ENCODE results near the gene CAMK1D.
A peak's percentile ranks its signal among the peaks of the same experiment; 100 is the strongest.

The CAMK1D gene

DNA sequence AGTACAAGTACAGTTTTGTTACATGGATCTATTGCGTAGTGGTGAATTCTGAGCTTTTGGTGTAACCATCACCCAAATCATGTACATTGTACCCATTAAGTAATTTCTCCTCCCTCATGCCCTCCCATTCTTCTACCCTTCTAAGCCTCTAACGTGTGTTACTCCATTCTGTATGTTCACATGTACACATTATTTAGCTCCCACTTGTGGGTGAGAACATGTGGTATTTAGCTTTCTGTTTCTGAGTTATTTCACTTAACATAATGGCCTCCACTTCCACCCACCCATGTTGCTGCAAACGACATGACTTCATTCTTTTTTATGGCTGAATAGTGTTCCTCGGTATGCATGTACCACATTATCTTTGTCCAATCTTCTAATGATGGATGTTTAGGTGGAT, 251.3 kb downstream of the CAMK1D start:
- DNase-seq: no peak

DNA sequence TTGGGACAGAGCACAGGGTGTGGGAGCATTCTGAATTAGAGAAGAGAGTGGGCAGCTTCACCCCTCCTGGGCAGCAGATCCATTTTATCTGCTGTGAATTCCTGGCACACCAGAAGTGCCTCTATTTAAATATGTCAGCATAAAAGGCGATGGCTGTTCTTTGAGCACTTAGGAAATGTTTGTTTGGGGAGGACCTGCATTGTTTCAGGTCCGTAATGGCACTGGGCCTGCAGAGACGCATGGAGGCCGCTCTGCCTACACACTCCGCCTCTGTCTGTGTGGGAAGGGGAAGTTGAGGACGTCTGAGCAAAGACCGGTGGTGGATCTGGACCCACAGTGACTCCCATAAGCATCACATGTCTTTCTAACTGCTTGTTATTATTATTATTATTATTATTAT, 253.2 kb downstream of the CAMK1D start:
- peak; percentile 59 for DNase-seq

DNA sequence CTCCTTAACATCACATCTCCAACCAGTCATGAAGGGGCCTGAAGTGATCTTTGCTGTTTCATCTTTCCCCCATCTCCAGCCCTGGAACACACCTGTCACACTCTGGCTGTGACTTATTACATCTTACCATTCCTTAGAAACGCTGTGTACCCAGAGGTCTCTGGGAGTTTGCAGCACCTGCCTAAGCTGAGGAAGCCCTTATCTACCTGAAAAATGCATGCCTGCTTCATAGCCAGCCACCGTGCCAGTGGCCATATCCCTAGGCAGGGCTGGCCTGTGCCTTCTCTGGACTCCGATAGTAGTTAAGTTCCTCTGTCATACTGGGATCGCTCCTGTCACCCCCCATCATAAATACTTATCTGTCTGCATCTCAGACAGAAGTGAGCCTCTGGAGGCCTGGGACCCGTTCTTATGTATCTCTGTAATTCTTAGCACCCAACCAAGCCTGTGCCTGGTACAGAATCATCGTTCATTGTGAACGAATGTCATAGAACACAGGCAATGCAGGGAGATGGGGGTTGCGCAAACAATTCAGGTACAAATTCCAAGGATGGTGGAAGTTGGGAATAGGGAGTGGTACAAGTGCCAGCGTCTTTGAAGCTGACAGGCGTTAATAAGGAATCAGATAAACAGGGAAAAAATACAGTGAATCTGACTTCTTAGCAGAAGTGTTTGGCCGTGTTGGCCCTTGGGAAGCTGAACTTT, 254.6 kb downstream of the CAMK1D start:
- no peak for DNase-seq

DNA sequence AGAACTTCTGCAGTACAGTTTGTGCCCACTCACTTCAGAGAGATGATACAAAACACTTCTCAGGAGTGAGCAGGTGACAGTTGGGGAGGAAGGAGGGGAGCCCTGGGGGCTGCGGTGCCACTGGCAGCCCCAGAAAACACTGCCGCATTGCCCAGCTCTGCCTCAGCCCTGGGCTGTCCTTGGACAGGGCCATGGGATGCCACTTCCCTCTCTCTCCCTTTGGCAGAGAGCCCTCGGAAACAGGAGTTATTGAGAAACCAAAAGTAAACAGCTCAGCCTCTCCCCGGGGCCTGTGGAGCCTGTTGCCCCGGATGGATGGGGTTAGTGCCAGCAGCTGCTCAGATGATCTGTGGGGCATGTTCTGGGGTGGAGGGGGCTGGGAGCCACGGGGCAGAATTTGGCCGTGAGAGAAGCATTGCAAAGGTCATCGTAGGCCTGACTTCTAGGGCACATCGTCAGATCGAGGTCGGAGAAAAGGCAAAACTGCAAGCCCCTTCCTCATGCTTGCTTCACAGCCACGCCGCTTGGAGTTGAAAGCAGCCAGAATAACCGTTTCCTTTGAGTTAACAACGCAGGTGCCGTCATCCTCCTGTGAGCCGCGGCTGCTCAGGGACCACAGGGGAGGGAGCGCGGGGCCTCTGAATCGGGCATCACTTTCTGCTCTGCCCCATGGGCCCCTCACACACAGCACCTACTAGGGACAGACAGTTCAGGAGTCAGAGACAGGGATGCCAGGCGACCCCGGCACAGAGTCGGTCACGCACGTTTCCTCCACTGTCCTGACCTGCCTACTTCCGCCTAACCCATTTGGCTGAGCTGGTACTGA, 256.4 kb downstream of the CAMK1D start:
- DNase-seq: peak; percentile 79

DNA sequence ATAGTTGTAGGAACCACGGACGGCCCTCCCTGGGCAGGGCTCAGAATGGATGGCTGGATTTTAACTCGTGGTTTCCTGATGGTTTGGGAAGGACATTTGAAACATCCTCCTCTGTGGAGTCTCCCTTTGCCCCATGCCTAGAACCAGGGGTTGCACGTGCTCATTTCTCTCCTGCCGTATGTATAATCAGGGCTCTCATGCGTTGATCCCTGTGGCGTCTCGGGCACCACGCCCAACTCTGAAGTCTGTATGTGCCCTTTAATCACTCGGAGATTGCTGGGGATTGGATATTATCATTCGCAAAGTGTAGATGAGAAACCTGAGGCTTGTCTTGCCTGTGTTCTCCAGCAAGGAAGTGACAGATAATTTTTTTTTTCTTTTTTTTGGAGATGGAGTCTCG, 257.1 kb downstream of the CAMK1D start:
- DNase-seq: no peak

DNA sequence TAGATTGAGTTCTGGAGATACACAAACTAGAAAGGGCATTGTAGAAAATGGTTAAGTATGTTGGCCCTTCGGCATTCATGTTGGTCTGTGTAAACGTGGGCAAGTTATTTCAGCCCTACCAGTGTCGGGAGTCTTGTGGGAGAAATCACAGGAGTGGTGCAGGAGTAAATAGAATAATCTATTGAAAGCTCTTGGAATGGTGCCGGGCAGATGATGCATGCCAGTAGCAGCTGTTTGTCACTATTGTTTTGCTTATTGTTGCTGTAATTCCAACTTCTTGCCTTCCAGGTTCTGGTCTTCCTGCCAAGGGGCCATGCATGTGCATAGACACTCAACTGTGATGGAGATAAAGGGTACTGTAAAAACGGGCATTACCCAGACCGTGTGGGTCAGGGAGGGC, 259.4 kb downstream of the CAMK1D start:
- peak; percentile 23 for DNase-seq

DNA sequence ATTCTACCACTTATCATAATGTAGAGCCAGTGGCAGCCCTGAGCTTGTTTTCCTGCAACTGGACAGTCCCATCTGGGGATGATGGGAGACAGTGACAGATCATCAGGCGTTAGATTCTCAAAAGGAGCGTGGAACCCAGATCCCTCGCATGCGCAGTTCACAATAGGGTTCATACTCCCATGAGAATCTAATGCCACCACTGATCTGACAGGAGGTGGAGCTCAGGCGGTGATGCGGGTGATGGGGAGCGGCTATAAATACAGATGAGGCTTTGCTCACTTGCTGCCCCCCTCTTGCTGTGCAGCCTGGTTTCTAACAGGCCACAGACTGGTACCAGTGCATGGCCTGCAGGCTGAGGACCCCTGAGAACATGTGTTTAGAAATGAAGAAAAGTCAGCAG, 260.1 kb downstream of the CAMK1D start:
- no peak for DNase-seq

DNA sequence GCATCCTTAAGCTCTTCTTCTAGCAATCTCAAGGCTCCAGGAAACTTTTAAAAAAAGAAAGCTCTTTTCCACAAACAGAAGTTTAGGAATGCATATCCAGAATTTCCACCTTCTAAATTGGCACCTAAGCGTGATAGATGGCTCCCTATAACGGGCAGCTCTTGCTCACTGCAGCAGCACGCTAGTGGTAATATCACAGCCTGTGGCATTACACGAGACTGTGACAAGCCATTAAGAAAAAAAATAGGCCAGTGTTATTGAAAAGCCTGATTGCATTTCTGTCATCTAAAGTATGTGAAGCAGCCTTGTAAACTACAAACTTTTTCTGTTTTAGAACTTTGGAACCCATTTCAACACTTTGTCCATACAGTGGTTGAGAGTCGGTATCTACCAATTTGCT, 263.8 kb downstream of the CAMK1D start:
- DNase-seq: no peak

DNA sequence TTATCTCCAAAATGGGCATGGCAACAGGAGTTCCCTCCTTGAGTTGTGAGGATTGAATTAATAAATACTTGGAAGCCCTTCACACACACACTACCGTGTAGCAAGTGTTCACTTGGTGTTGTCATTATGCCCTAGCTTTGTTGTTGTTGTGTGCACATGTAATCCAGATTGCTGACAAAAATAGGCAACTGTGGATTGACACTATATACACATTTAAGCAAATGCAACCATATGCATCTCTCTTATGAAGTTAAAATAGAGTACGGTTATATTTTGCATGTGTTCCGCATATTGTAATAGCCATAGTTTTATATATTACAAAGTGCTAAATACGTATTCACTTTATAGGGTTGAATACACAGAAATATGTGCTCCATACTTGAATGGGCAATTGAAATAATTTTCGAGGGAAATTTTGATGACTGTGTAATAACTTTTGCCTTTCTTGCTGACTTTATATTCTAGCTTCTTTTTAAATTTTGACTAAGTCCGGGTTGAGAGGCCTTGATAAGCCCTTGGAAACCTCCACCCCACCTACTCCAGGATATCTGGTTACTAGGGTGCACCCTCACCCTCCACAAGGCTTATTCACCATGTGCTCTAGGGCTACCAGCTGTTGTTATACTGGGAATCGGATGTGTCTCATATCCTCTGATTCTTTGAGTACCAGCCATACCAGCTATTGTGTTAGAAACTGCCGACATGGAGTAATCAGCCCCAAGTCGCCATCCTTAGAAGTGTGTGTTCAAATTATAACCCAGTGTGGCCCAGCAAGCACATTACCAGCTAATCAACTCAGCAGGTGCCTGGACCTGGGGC, 265.0 kb downstream of the CAMK1D start:
- DNase-seq: peak; percentile 92

DNA sequence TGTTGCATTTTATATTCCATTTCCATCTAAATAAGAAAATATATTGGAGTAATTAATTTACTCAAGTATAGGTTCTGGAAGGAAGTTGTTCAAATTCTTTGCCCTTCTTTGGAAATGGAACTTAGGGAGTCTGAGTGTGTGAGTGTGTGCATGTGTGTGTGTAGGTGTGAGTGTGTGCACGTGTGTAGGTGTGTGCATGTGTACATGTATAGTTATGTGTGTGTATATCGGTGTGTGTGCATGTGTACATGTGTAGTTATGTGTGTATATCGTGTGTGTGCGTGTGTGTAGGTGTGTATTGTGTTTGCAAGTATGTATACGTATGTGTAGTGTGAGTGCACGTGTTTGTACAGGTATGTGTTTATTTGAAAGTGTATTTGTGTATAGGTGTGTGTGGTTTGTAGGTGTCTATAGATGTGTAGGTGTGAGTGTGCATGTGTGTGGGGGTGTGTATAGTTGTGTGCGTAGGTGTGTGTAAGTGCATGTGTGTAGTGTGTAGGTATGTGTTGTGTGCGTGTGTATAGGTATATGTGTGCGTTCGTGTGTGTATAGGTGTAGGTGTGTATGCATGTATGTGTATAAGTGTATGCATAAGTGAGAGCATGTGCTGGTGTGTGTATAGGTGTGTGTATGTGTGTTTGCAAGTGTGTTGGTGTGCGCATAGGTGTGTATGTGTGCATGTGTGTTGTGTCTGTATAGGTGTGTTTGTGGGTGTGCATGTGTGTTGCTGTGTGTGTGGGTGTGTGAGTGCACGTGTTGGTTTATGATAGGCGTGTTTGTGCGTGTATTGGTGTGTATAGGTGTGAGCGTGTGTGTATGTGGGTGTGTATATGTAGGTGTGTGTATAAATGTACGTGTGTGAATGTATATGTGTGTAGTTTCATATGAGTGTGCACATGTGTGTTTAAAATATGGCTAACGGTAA, 266.2 kb downstream of the CAMK1D start:
- DNase-seq: no peak

DNA sequence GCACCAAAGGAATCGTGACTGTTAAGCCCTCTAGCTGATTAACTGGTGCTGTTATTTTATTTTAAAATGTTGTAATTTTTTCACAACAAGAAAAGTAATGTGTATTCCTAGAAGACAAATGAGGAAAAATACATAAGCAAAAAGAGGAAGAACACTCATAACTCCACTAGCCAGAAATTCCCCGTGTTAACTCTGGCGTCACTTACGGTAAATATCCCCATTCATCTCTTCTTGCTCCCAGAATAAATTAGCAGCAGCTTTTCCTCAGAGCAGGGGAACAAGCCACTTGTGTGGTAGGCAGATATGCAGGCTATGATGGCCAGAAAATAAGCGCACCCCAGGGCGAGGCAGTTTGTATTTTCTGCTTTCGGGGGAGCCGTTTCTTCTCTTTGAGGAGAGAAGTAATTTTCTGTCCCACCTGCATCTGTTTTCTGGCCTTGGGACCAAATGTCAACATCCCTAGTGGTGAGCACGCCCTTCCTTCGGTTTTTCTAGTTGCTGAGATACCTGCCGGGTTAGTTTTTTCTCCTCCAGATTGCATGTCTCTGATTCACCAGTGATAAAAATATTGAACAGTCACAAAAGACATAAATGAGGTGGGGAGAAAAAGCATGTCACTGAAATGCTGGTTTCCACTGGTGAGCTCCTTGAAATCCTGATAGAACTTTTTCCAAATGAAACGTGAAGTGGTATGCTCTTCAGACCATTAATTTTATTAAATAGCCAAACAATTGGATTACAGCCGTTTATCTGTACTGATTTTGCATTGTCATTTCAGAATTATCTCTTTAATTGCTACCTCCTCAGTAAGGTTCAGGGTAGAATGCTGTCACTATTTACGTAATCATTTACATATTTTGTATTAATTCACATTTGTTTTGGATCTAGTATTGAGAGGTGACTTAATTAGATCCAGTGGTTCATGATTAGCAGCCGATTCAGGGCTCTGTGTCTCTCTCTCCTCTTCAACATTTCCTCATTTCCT, 268.1 kb downstream of the CAMK1D start:
- DNase-seq: peak; percentile 77

DNA sequence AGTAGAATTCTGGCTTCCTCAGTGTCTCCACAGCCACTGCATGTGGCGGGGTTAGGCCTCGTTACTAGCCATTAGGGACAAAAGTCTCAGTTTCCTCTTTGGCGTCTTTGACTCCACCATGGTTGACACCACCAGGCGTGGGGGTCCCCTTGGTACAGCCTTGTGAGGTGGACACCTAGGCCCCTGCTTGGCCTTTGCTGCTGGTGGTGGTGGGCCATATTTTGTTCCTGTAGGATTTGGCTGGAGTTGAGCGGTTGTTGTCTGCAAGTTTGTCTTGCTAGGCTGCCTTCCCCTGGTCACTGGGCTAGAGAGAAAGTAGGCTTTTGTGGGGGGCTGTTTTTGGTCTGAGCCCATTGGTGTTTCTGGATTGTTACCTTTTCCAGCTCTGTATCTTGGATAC, 272.7 kb downstream of the CAMK1D start:
- DNase-seq: no peak

DNA sequence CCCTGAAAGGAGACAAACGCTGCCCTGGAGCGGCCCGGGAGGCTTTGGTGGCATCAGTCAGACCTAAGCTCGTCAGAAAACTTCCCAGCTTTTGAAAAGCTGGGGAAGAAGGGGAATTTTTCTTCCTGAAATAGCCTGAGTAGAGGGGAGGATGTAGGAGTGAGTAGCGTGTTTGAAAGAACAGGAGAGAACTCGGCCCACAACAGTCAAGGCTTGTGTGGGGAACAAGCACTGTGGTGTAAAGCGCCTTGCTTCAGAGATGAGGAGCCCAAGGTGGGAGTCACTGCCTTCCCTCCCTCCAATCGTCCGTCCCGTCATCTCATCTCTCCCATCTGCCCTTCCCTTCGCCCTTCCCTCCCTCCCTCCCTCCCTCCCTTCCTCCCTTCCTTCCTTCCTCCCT, 273.3 kb downstream of the CAMK1D start:
- DNase-seq: no peak

DNA sequence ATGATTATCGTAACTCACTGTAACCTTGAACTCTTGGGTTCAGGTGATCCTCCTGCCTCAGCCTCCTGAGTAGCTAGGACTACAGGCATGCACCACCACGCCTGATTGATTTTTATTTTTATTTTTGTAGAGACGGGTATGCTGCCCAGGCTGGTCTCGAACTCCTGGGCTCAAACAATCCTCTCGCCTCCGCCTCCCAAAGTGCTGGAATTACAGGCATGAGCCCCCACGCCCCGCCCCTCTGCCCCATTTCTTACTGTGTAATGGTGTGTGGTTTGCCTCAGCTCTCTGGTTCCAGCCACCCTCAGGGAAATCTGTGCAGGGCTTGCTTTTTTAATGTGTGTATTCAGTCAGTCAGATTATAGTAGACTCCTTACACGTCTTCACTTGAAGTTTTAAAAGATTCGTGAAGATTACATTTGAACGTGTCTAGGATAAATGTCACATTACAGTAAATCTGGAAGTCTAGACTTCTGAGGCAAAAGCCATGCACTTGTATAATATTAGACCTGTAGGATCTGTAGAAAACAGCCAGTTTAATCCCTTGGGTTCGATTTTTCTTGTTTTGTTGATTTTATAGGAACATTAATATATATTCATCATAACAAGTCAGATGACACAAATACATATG, 276.2 kb downstream of the CAMK1D start:
- DNase-seq: no peak

DNA sequence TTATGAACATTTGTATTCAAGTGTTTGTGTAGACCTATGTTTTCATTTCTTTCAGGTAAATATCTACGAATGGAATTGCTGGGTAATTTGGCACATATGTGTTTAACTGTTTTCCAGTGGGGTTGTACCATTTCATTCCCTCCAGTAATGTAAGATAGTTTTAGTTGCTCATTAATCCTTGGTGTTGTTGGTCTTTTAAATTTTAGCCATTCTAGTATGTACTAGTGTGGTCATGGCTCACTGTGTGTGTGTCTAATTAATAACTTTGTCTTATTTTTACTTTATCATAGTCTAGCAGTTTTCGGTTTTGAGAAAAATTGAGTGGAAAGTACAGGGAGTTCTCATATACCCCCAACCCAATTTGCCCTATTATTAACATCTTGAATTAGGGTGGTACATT, 278.8 kb downstream of the CAMK1D start:
- DNase-seq: no peak

DNA sequence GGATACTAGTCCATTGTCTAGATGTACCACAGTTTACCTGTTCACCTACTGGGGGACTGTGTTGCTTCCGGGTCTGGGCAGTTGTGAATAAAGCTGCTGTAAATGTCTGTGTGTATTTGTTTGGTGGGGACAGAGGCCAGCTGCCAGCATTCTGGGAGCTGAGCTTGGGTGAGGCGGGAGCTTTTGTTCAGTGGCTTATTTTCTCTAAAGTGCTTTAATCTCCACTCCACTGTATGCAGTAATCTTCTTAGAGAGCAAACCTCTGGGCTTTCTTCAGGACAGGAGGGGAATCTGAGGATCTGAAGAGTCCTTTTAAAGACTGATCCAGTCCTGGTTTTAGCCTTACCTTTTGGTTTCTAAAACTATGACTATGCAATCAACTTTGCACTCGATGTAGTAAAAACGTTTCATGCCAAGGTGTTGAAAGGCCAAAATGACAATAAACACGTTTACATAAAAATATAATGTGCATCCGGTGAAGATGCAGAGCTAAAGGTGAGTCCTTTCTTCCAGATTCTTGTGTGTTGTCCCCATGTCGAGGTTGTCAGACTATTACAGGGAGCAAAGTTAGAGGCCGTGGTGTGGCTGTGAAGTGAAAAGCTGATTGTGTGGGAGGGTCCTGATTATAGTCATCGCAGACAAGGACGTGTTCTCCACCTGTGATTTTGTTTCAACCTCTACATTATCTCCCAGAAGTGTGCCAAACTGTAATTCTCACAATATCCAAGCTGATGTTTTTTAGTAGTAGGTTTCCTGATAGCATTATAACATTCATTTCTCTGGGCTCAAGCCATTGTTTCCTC, 279.8 kb downstream of the CAMK1D start:
- DNase-seq: peak; percentile 86

DNA sequence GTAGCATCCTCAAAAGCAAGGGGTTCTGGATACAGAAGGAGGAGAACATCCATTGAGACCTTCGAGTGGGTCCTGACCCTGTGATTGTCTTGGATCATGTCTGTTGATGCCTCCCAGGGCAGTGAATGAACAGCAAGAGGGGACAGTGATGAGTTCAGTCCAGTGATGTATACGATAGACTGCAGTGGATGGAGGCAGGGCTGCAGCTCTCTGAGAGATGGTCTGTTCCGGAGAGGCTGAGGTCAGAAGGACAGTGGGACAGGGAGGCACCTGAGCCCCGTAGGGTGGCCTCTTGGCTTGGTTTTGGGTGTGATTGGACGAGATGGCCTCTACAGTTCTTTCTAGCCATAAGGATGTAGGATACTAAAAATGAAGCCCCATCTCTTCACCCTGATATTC, 280.4 kb downstream of the CAMK1D start:
- peak; percentile 15 for DNase-seq

DNA sequence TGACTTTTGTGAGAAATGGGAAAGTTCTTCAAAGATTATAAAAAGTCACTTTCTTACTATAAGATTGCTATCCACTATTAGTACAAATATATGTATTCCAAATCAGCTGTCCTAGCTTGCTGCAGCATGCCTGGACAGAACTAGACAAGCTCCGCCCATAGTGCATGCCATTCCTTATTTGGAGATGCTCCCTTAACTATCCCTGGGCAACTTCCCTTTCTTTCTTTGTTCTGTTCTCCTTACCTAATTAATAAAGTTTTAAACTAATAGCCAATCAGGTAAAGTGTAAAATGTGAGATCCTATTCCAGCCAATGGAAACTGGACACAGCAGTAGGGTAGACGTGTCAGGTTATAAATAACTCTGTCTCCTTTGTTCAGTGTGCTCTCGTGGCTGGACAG, 281.9 kb downstream of the CAMK1D start:
- DNase-seq: peak; percentile 49

DNA sequence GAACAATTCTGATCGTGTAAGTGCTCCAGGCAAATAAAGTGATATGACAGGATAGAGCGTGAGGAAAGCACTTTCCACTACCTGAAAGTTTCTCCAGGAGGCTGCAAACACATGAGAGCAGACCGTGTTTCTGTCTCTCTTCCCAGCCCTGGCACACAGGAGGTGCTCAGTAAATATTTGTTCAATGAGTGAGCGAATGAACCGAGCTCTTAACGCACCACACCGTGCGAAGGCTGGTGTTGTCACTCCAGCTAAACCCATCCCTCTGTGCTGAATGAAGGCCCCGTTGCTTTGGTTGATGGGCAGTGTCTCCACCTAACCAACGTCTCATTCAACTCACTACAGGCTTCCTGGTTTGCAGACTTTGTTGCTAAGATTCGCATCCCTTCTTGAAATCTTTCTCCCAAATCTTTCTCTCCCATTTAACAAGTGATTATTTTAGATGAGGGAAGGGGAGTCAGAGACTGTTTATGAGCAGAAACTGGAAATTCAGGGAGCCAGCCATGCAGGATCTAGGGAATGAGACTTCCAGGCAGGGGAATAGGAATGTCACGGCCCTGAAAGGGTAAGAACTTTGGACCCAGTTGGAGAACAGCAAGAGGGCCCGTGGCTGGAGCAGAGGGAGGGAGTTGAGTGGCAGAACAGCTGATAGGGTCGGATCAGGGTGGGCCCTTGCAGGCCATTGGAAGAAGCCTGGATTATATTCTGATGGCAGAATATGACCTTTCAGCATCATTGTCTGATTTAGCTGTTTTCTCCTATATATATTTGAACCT, 282.6 kb downstream of the CAMK1D start:
- peak; percentile 81 for DNase-seq
